A375 (cell line): ENCODE results near the gene RAP1GAP. TPM values are rescaled to one million over a fixed set of nuclear protein-coding genes. Genes with fewer than 3 reads are reported as not detected.

Source experiments
- total RNA-seq: library from RNA; depleted of rRNA; stranded (reverse); fragments of >200 nt; shearing (Covaris generic); gene quantifications from 2 replicates; pipeline ENCODE4 v1.2.3, GENCODE V29; 2014; rRNA removed

The RAP1GAP gene
- 0.69 and 1.5 TPM in 2 replicates for total RNA-seq

DNA sequence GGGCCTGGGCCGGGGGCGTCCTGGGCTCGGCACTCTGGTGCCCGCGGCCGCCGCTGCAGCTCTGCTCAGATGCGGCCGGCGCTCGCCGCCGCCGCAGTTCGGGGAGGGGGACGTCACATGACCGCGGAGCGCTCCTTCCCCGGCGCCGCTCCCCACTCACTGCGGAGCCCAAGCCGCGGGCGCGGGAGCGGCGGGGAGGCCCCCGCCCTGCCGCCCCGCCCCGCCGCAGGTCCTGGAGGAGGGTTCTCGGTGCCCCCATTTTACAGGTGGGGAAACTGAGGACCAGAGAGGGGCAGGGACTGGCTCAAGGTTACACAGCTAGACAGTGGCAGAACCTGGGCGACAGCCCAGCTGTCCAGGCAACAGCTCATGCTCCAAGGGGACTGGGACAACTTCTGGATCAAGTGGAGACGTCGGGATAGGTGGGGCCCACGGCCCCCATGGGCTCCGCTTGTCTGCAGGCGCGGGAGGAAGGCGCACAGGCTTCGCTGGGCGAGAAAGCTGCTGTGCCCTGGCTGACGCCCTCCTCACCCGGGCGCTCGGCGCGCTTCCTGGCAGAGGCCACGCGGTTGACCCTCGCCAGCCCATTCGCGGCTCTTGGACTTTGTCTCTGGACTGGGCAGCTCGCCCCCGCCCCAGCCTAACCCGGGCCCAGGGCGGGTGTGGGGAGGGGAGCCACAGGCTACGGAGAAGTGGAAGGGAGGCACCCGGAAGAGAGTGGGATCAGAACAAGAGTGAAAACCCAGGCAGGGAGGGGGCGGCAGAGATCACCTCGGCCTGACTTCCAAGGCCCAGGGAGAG lies at the start of gene RAP1GAP:
Gene RAP1GAP, minus strand, starts transcription at position 100 of the 801 bp plus-strand sequence. CDS start 49,325 bp downstream, outside the sequence.

Other genes starting within 250 kb of the RAP1GAP start
- 10.6 and 11.1 TPM in 2 replicates for gene NBPF3, start 229.2 kb downstream of the RAP1GAP start, total RNA-seq
- gene ALPL, start 159.9 kb downstream of the RAP1GAP start, total RNA-seq: 0.53 TPM in 1 of 2 replicates, not detected in the other
- gene USP48, start 113.8 kb upstream of the RAP1GAP start, total RNA-seq: 20.1 and 22.9 TPM in 2 replicates
- gene LDLRAD2, start 142.9 kb upstream of the RAP1GAP start, total RNA-seq: not detected in 2 replicates